K562 (cell line): ENCODE data around the gene COL1A1. TPM values are rescaled to one million over a fixed set of nuclear protein-coding genes. Genes with fewer than 3 reads are reported as not detected.

Source experiments
- ATAC-seq: fragments of 200-7000 bp; cut with Tn5 transposase; 3 replicates; pipeline ENCODE4 v1.9.1; 2020; ENCODE audit warnings: moderate library complexity
- BruUV-seq: library from RNA; stranded (reverse); fragments of 400-500 nt; replicated peaks from 2 replicates; lab custom pipeline; 2021; lab: Mats Ljungman, UMichigan
- CTCF ChIA-PET: fragments of 300-600 bp; formaldehyde crosslinking; extraction: SDS; loops from one replicate; lab custom pipeline; 2021; ENCODE audit warnings: low intra/inter-chr PET ratio; lab: Yijun Ruan, JAX
- POLR2A ChIA-PET: fragments of 300-600, 350-650 bp; sonication (Branson Sonifier 250); formaldehyde crosslinking; extraction: SDS; loops from one replicate; lab custom pipeline; 2021; ENCODE audit warnings: antibody characterized with exemption, inconsistent platforms; lab: Yijun Ruan, JAX
- DNase-seq, 4 experiments: peaks; one replicate each; pipeline versions ENCODE4 v3.0.0 to v3.0.0-alpha.2; 2011 to 2018; ENCODE audit warnings: low spot score in 3 of 4, mixed read lengths in 3 of 4; ENCODE audit errors: extremely low read depth in 1 of 4
- FAIRE-seq: peaks from 2 replicates; lab custom pipeline; 2011; peaks lifted over from hg19 to GRCh38; lab: Jason Lieb, UNC
- H2AFZ ChIP-seq: 2 replicates; pipeline ENCODE4 v1.6.0; 2011; ENCODE audit warnings: low read depth, low read length, control low read depth, inconsistent platforms
- H3K27ac ChIP-seq: fragments of 200-600 bp; 3 replicates; pipeline ENCODE4 v1.8.0; 2011; ENCODE audit warnings: low read depth, mild to moderate bottlenecking, control low read depth, inconsistent platforms, low read length, moderate library complexity, mixed read lengths; ENCODE audit errors: extremely low read depth
- H3K27me3 ChIP-seq, 2 experiments: fragments of 300-600 bp in 1 of 2; 2 replicates in 1 of 2; 3 replicates in 1 of 2; pipeline versions ENCODE4 v1.6.0 to v1.8.0; 2011; ENCODE audit warnings: inconsistent platforms in 2 of 2, low read length in 2 of 2, mild to moderate bottlenecking in 1 of 2, mixed read lengths in 1 of 2, moderate library complexity in 1 of 2; ENCODE audit not compliant: control insufficient read depth in 2 of 2, insufficient read depth in 2 of 2
- H3K36me3 ChIP-seq: fragments of 300-600 bp; 3 replicates; pipeline ENCODE4 v1.8.0; 2011; ENCODE audit warnings: mild to moderate bottlenecking, low read length, inconsistent platforms; ENCODE audit not compliant: control insufficient read depth, insufficient read depth
- H3K4me1 ChIP-seq, 2 experiments: fragments of 200-600 bp in 1 of 2; replicated peaks in 1 of 2; 2 replicates in 1 of 2; 3 replicates in 1 of 2; pipeline versions ENCODE4 v1.5.1 to v1.8.0; 2011; ENCODE audit warnings: inconsistent platforms in 2 of 2, low read length in 2 of 2, mild to moderate bottlenecking in 1 of 2, mixed read lengths in 1 of 2, moderate library complexity in 1 of 2; ENCODE audit not compliant: control insufficient read depth in 2 of 2, insufficient read depth in 2 of 2
- H3K4me2 ChIP-seq: 2 replicates; pipeline ENCODE4 v1.6.1; 2011; ENCODE audit warnings: low read length, control low read depth, inconsistent platforms, mixed read lengths; ENCODE audit not compliant: insufficient read depth
- H3K4me3 ChIP-seq: fragments of 200-600 bp; sonication (generic), shearing (Covaris generic); 2 replicates; pipeline ENCODE4 v1.5.1; 2016; ENCODE audit warnings: control low read depth, inconsistent platforms
- H3K79me2 ChIP-seq: fragments of 200-600 bp; 3 replicates; pipeline ENCODE4 v1.8.0; 2011; ENCODE audit warnings: low read length, inconsistent platforms; ENCODE audit not compliant: control insufficient read depth, insufficient read depth
- H3K9ac ChIP-seq, 2 experiments: 2 replicates each; pipeline versions ENCODE4 v1.6.0 to v1.6.1; 2011; ENCODE audit warnings: low read depth in 2 of 2, low read length in 2 of 2, control low read depth in 1 of 2, inconsistent platforms in 1 of 2, mild to moderate bottlenecking in 1 of 2, mixed read lengths in 1 of 2; ENCODE audit not compliant: insufficient read depth in 1 of 2
- H3K9me1 ChIP-seq: one replicate; pipeline ENCODE4 v1.6.0; 2011; ENCODE audit warnings: inconsistent platforms, mild to moderate bottlenecking, low read length, moderate library complexity; ENCODE audit not compliant: control insufficient read depth, insufficient read depth
- H3K9me3 ChIP-seq: replicated peaks from 2 replicates; pipeline ENCODE4 v1.5.1; 2011; ENCODE audit warnings: low read depth, low read length, inconsistent platforms; ENCODE audit not compliant: control insufficient read depth, insufficient read depth
- H4K20me1 ChIP-seq: replicated peaks from 2 replicates; pipeline ENCODE4 v1.6.1; 2011; ENCODE audit warnings: low read length, inconsistent platforms, mixed read lengths; ENCODE audit not compliant: control insufficient read depth, insufficient read depth
- HINFP ChIP-seq: fragments of 450-650 bp; conservative IDR thresholded peaks from 2 replicates; pipeline ENCODE4 v1.6.1; 2016; ENCODE audit warnings: missing genetic modification characterization, low read depth, mild to moderate bottlenecking, control low read depth, missing compliant biosample characterization
- NFE2 ChIP-seq: IDR thresholded peaks from 2 replicates; pipeline ENCODE4 v1.6.1; 2014; ENCODE audit warnings: antibody characterized with exemption, low read depth
- PRDM10 ChIP-seq: fragments of 450-650 bp; IDR thresholded peaks from 2 replicates; pipeline ENCODE4 v1.6.1; 2018; ENCODE audit not compliant: partially characterized antibody
- VEZF1 ChIP-seq: fragments of 200-800 bp; sonication (Bioruptor generic); IDR thresholded peaks from 2 replicates; pipeline ENCODE4 v1.6.1; 2017; ENCODE audit warnings: missing genetic modification characterization, missing compliant biosample characterization
- WGBS: fragments of 100-300 bp; shearing (Covaris generic); methylation state at CpG from one replicate; pipeline ENCODE4 v1.1.6; 2016; ENCODE audit warnings: low coverage, mixed read lengths; ENCODE audit not compliant: insufficient coverage; ENCODE audit errors: missing lambda C conversion rate; 5-methylcytosine and 5-hydroxymethylcytosine counted together
- in situ Hi-C: fragments of 300-500 bp; cut with MboI; formaldehyde crosslinking; loops from 4 replicates; pipeline ENCODE4 v1.15.0; 2018; ENCODE audit warnings: inconsistent platforms, mixed read lengths
- intact Hi-C: fragments of 100-400 bp; cut with micrococcal nuclease; formaldehyde crosslinking; loops from 2 replicates; pipeline ENCODE4 v1.14.2; 2022
- polyA plus RNA-seq, 8 experiments: library from polyadenylated mRNA; depleted of rRNA in 4 of 8; stranded (reverse) in 5 of 8; unstranded in 3 of 8; fragments of >200 nt; fragmentation: Nextera tagmentation in 2 of 8; fragmentation: Illumina TruSeq in 1 of 8; extraction: Ambion mirVana in 2 of 8; extraction: Trizol in 1 of 8; gene quantifications; 2 replicates each; pipeline versions ENCODE4 v1.2.1 to v1.2.3, GENCODE V29; 2011 to 2014; ENCODE audit warnings: inconsistent platforms in 1 of 8, missing spikeins in 1 of 8
- total RNA-seq, 7 experiments: library from RNA; depleted of rRNA in 6 of 7; stranded (reverse); fragments of >200 nt in 6 of 7; fragmentation: Illumina TruSeq in 2 of 7; extraction: Trizol in 2 of 7; gene quantifications; 2 replicates each; pipeline versions ENCODE4 v1.2.1 to v1.2.3, GENCODE V29; 2011 to 2021; ENCODE audit warnings: low replicate concordance in 1 of 7

The COL1A1 gene
- total and polyA plus RNA-seq, 9 of the 15 experiments (the other 6 are each of a cell fraction or from before 2014, with no cell fraction given) = 0.04 to 3.4 (median 0.18) TPM

GRCh38 chr17:50184064-50184463 is 17.4 kb downstream of the COL1A1 start:
- Histone ChIP-seq H3K79me2 (no peaks in the 10 kb centered on the region), H2AFZ (0 out of 2 replicates have a peak overlapping the region, but pooled peaks have one; percentile 47), H3K4me3 (no peak overlapping the region), H3K4me2 (no peak overlapping the region; the same call in 1 of the 2 replicates), H3K27me3 (peaks cover 51 to 81% of the 10 kb centered on the region in 2 experiments), H3K9me1 (no peaks in the 10 kb centered on the region), H3K9me3 (no peaks in the 10 kb centered on the region), H4K20me1 (no peaks in the 10 kb centered on the region; the same call in 1 of the 2 replicates), H3K36me3 (no peaks in the 10 kb centered on the region), H3K9ac (no peak overlapping the region), H3K27ac (no peak overlapping the region), H3K4me1 (peaks cover 4 to 24% of the 10 kb centered on the region in 2 experiments; a peak in 4 of 5 replicates)
- no peak for TF ChIP-seq PRDM10
- 0 out of 2 replicates have a peak, but pooled peaks have one; percentile 5 for TF ChIP-seq VEZF1 (CRISPR knock-in tag)
- TF ChIP-seq NFE2 = no peak
- no peak for TF ChIP-seq HINFP
- 1% methylated on average over 7 of the region's 8 CpGs for WGBS
- no TSS peak for BruUV-seq
- intact Hi-C loops (no loop called here), in situ Hi-C loops (no loop called here)
- CTCF ChIA-PET = interaction anchor here (0.6 kb wide), 1 partner anchor 166 kb away, joined by 3 read pairs; no protein-coding TSS in a partner anchor
- DNase-seq = peak in 2 of 4 experiments; percentile 29 to 33
- ATAC-seq = peak; percentile 43; the same call in 1 of the 3 replicates
- no peak for FAIRE-seq
- POLR2A ChIA-PET = no interaction called here
